Measurements from ENCODE around the gene PALD1. TPM values are rescaled to one million over a fixed set of nuclear protein-coding genes. Genes with fewer than 3 reads are reported as not detected.

Gene PALD1
- total and polyA plus RNA-seq, 9 of the 15 experiments (the other 6 are each of a cell fraction or from before 2014, with no cell fraction given): 0.03 to 0.29 (median 0.09) TPM; not detected in 2

DNA sequence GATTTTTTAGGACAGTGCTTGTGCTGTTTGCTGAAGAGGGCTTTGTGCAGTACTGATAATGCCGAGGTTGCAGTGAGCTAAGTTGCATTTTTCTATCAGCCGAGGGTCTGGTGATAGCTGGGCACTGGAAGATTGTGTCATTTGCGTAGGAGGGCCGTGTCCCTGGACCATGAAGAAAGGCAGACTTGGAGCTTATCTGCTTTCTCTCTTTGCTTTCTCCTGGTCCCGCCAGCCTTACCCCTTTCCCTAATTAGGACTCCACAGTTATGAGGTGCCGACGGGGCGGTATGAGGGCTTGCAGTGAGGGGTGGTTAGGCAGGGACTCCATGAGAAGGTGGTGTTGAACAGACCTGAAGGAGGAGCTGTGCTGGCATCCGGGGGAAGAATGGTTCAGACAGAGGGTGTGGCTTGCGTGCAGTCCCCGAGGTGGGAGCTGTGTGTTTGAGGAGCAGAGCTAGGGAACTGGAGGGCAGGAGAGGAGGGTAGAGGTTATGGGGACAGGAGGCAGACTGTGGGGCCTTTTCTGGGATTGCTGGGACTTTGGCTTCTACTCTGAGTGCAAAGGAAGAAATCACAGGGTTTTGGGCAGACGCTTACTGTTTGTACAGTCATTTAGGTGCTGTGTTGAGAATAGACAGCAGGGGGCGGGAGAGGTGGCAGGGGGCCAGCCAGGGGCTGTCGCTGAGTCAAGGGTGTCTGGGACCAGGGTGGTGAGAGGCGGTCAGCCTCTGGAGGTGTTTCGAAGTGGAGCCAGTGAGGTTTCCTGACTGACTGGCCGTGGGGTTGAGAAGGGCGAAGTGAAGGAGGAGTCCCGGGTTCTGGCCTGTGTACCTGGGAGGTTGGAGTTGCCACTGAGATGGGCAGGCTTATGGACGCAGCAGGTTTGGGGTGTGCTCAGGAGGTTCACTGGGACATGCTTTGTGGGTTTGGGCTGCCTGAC, 80.6 kb downstream of the PALD1 start (continued):
- TF ChIP-seq, protein P1, sequence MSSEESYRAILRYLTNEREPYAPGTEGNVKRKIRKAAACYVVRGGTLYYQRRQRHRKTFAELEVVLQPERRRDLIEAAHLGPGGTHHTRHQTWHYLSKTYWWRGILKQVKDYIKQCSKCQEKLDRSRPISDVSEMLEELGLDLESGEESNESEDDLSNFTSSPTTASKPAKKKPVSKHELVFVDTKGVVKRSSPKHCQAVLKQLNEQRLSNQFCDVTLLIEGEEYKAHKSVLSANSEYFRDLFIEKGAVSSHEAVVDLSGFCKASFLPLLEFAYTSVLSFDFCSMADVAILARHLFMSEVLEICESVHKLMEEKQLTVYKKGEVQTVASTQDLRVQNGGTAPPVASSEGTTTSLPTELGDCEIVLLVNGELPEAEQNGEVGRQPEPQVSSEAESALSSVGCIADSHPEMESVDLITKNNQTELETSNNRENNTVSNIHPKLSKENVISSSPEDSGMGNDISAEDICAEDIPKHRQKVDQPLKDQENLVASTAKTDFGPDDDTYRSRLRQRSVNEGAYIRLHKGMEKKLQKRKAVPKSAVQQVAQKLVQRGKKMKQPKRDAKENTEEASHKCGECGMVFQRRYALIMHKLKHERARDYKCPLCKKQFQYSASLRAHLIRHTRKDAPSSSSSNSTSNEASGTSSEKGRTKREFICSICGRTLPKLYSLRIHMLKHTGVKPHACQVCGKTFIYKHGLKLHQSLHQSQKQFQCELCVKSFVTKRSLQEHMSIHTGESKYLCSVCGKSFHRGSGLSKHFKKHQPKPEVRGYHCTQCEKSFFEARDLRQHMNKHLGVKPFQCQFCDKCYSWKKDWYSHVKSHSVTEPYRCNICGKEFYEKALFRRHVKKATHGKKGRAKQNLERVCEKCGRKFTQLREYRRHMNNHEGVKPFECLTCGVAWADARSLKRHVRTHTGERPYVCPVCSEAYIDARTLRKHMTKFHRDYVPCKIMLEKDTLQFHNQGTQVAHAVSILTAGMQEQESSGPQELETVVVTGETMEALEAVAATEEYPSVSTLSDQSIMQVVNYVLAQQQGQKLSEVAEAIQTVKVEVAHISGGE (CRISPR knock-in tag; IDR thresholded peaks at IDR 0.05): peak in 1 of 3 experiments; percentile 67; a peak in 1 of 6 replicates
- no peak for TF ChIP-seq ZSCAN32 (CRISPR knock-in tag; IDR thresholded peaks at IDR 0.05)
- TF ChIP-seq TCFL5 (CRISPR knock-in tag; conservative IDR thresholded peaks at IDR 0.05): no peak
- TF ChIP-seq BACH1 (tag; IDR thresholded peaks at IDR 0.05): peak; percentile 79
- no peak for TF ChIP-seq SMAD2 (IDR thresholded peaks at IDR 0.05; ENCODE audit: low read depth, low read length)
- TF ChIP-seq, protein P2, sequence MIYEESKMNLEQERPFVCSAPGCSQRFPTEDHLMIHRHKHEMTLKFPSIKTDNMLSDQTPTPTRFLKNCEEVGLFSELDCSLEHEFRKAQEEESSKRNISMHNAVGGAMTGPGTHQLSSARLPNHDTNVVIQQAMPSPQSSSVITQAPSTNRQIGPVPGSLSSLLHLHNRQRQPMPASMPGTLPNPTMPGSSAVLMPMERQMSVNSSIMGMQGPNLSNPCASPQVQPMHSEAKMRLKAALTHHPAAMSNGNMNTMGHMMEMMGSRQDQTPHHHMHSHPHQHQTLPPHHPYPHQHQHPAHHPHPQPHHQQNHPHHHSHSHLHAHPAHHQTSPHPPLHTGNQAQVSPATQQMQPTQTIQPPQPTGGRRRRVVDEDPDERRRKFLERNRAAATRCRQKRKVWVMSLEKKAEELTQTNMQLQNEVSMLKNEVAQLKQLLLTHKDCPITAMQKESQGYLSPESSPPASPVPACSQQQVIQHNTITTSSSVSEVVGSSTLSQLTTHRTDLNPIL (CRISPR knock-in tag; IDR thresholded peaks at IDR 0.05): no peak
- TF ChIP-seq, protein P3, sequence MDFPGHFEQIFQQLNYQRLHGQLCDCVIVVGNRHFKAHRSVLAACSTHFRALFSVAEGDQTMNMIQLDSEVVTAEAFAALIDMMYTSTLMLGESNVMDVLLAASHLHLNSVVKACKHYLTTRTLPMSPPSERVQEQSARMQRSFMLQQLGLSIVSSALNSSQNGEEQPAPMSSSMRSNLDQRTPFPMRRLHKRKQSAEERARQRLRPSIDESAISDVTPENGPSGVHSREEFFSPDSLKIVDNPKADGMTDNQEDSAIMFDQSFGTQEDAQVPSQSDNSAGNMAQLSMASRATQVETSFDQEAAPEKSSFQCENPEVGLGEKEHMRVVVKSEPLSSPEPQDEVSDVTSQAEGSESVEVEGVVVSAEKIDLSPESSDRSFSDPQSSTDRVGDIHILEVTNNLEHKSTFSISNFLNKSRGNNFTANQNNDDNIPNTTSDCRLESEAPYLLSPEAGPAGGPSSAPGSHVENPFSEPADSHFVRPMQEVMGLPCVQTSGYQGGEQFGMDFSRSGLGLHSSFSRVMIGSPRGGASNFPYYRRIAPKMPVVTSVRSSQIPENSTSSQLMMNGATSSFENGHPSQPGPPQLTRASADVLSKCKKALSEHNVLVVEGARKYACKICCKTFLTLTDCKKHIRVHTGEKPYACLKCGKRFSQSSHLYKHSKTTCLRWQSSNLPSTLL (IDR thresholded peaks at IDR 0.05): no peak
- TF ChIP-seq, protein P4, sequence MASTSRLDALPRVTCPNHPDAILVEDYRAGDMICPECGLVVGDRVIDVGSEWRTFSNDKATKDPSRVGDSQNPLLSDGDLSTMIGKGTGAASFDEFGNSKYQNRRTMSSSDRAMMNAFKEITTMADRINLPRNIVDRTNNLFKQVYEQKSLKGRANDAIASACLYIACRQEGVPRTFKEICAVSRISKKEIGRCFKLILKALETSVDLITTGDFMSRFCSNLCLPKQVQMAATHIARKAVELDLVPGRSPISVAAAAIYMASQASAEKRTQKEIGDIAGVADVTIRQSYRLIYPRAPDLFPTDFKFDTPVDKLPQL (IDR thresholded peaks at IDR 0.05; ENCODE audit: extremely low read depth, insufficient read length): no peak
- TF ChIP-seq MTA3 (IDR thresholded peaks at IDR 0.05; ENCODE audit: borderline replicate concordance): peak; percentile 92
- peak; percentile 85; the same call in 1 of the 2 replicates for TF ChIP-seq LEF1 (IDR thresholded peaks at IDR 0.05)
- TF ChIP-seq ZNF224 (CRISPR knock-in tag; IDR thresholded peaks at IDR 0.05): no peak
- TF ChIP-seq, protein P5, sequence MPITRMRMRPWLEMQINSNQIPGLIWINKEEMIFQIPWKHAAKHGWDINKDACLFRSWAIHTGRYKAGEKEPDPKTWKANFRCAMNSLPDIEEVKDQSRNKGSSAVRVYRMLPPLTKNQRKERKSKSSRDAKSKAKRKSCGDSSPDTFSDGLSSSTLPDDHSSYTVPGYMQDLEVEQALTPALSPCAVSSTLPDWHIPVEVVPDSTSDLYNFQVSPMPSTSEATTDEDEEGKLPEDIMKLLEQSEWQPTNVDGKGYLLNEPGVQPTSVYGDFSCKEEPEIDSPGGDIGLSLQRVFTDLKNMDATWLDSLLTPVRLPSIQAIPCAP (CRISPR knock-in tag; IDR thresholded peaks at IDR 0.05; ENCODE audit: borderline replicate concordance): no peak
- no peak for TF ChIP-seq CHCHD3 (CRISPR knock-in tag; IDR thresholded peaks at IDR 0.05)
- no peak for TF ChIP-seq ZNF778 (CRISPR knock-in tag; IDR thresholded peaks at IDR 0.05)
- peak; percentile 31; the same call in 1 of the 2 replicates for TF ChIP-seq ZNF175 (CRISPR knock-in tag; IDR thresholded peaks at IDR 0.05; ENCODE audit: low read depth)
- TF ChIP-seq CSDE1 (IDR thresholded peaks at IDR 0.05): no peak
